NCI-H460 (cell line): ENCODE data around the gene PCNX2. TPM values are rescaled to one million over a fixed set of nuclear protein-coding genes. Genes with fewer than 3 reads are reported as not detected.
"Not testable (repeated sequence)": the region's sequence is repeated elsewhere in the genome, so short reads cannot be mapped to it uniquely, and the experiment has no call there.

Experiments
- DNase-seq: peaks from one replicate; pipeline ENCODE4 v3.0.0-alpha.2; 2016; ENCODE audit warnings: low read depth; ENCODE audit errors: extremely low read depth
- total RNA-seq: library from RNA; depleted of rRNA; stranded (reverse); fragments of >200 nt; shearing (Covaris generic); gene quantifications from 2 replicates; pipeline ENCODE4 v1.2.3, GENCODE V29; 2014

PCNX2 gene
- total RNA-seq, 1 experiment from 2014 or later, result 22.8 TPM

DNA sequence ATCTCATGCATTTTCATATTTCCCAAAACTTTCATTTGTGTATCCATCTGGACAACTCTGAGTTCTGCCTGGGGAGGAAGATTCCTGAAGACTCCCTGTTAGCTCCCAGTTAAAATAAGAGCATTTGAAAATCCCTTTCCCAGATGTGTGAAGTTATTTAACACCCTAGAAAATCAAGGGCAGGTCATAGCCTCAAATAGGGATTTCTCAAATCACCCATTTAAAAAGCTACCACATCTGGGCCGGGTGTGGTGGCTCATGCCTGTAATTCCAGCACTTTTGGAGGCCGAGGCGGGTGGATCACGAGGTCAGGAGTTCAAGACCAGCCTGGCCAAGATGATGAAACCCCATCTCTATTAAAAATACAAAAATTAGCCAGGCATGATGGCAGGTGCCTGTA lies 214.7 kb downstream of the PCNX2 start:
- DNase-seq, result not testable (repeated sequence)

DNA sequence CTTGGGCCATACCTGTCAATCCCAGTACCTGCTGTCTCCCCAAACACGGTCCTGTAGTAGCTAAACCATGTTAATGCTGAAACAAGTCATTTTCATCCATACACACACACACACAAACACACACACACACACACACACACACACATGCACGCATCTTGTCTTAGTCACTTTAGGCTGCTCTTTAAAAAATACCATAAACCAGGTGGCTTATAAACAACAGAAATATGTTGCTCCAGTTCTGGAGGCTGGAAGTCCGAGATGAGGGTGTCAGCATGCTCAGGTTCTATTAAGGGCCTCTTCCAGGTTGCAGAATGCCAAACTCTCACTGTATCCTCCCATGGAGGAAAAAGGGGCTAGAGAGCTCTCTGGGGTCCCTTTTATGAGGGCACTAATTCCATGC lies 215.2 kb downstream of the PCNX2 start:
- no peak for DNase-seq

DNA sequence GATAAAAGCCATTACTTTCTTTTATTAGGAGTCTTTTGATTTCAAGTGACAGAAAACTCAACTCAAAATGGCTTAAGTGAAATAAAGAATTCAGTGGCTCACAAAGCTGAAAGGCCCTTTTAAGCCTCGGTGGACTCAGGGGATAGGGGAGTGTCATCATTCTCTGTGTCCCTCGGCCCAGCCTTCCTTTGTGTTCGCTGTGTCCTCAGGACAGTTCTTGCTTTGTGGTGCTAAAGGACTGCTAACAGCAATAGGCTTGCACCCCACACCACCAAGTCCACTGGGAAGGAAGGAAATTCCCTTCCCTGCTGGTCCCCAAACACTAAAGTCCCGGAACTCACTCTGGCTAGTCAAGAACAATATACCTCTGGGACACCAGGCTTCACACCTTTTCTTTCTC lies 216.0 kb downstream of the PCNX2 start:
- DNase-seq, result no peak

DNA sequence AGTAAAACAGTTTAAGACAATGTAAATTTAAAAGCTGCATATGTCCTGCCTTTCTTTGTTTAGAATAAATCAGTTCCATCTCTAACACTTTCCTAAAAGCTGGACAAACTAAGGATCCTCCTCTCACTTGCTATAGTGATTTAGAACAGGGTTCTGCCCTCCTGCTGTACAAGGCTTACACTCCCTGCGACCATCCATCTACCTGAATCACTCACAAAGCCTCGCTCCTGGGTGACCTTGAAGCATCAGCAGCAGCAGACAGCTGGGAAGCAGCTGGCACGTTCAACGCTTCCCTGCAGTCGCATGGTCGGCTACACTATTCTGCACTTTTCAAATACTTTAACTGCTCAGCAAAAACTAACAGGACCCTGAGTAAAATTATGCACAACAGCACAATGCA lies 217.1 kb downstream of the PCNX2 start:
- DNase-seq, result no peak

DNA sequence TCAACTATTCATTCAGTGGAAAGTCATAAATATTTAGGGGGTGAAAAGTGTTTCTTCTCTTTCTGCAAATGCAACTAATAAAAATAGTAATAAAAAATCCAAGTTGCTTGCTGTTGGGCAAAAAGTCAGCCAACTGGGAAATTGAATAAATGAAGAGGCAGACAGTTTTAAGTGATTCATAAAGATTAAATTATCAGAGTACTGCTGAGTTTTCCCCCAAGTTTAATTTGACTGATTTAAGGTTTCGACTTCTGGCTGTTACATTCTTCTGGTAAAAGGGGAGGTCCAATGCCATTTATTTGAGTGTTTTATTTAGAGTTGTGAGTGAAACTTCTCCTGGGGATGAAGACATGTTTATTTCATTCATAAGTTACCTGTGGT lies 219.6 kb downstream of the PCNX2 start:
- no peak for DNase-seq

DNA sequence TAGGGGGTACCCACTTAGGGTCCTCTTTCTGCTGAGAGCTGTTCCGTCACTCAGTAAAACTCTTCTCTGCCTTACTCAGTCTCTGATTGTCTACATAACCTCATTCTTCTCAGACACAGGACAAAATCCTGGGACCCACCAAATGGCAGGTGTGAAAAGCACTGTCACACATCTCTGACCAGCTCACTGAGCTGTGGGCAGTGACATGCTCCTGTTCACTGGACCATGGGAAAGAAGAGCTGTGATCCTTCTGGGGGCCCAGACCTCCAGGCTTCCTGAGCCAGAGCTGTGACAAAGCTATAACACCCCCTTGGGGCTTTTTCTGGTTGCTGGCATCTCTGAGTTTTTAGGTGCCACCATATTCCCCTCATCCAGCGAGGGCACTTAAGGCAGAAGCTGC lies 229.4 kb downstream of the PCNX2 start:
- no peak for DNase-seq

DNA sequence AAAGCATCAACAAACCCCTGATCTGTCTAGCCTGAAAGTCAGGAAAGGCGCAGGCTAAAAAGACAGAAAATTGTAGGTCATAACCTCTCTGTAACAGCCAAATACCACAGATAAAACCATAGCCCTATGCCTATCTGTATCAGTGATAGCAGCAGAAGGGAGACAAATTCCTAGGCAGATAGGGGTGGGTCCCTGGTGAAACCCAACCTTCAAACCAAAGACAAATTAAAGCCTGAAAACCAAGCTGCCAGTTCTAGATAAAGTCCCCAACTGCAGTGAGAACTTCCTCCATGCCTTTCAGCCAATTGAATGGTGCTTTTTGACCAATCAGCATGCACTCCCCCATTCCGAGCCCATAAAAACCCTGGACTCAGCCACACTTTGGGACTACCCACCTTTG lies 229.8 kb downstream of the PCNX2 start:
- DNase-seq, result no peak

DNA sequence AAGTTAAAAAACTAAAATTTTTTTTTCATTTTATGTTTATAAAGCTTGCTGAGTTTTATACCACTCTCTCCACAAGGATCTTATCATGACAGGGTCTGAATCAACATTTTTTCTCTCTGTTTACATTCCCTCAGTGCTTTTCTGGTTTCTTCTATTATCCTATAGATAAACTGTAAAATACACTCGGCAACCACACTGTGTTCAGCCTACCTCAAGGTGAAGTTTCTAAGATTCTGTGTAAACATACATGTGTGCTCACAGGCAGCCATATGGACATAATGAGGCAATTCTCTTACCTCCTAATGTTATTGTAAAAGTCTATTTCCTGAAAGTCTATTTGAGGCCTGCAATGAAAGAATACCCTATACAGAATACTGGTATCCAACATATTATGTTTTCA lies 230.5 kb downstream of the PCNX2 start:
- DNase-seq, result no peak

DNA sequence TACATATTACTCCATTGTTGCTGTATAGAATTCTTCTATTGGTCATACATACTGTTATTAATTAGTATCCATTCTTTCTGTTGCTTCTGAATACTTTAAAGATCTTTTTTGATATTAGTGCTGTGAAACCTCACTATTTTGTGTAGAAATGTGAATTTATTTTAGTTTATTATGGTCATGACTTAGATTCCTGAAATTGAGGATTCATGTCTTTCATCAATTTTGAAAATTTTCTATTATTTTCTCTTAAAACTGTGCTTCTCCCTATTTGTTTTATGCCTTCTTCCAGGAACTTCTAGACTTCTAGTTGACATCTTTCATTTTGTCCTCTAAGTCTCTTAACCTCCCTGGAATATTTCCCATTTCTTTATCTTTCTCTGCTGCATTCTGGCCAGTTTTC lies 232.1 kb downstream of the PCNX2 start:
- DNase-seq, result no peak

DNA sequence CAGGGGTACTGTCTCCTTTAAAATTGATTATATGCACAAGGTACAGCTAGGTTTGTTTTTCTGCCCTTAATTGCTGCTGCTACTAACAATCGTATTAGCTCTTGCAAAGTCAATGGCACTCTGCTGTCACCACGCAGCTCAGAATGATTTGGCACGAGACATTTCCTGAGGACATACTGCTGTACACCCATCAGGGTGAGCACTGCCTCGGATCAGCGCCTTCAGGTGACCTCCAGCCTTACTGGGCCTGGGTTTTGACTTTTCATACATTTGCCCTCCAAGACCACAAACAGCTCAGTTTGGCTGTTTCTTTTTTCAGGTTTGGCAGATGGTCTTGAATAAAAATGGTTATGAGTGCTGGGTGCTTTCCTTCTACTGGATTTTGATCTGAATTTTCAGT lies 234.3 kb downstream of the PCNX2 start:
- no peak for DNase-seq

DNA sequence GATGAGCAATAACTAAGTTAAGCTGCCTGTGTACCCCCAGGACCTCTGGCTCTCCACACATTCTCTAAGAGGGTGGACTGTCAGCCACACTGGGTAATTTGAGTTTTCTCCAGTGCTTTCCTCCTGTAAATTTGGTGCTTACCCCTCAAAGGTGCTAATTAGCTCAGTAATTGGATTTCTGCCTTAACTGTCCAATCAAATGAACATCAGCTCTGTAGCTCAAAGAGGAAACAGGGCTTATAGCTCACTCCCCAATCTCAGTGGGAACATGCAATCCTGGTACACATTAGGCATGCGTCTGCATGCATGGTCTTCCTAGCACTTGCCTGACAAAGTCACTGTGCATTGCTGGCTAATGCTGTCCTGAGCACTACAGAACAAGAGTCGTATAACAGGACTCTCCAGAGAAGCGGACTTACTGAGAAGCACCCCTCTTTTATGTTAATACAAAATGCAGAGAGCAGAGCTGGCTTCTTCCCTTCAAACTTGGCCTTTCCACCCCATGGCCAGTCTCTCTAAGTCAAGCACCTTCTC lies 235.0 kb downstream of the PCNX2 start:
- no peak for DNase-seq

DNA sequence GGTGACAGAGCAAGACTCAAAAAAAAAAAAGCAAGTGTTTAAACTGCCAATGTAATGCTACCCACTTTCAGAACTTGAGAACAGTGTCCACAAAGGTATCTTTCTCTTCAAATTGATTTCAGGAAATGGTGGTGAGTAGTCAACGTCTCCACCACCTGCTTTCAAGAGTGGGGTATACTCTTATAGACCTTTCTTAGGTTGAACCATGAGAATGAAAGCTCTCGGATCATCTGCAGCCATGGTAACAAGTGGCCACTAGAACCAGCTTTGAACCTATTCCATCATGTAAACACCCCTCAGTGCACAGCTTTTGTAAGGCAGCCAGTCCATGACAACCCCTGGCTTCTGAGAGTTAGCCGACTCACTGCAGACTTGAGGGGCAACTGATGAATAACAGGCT lies 237.7 kb downstream of the PCNX2 start:
- DNase-seq, result no peak

DNA sequence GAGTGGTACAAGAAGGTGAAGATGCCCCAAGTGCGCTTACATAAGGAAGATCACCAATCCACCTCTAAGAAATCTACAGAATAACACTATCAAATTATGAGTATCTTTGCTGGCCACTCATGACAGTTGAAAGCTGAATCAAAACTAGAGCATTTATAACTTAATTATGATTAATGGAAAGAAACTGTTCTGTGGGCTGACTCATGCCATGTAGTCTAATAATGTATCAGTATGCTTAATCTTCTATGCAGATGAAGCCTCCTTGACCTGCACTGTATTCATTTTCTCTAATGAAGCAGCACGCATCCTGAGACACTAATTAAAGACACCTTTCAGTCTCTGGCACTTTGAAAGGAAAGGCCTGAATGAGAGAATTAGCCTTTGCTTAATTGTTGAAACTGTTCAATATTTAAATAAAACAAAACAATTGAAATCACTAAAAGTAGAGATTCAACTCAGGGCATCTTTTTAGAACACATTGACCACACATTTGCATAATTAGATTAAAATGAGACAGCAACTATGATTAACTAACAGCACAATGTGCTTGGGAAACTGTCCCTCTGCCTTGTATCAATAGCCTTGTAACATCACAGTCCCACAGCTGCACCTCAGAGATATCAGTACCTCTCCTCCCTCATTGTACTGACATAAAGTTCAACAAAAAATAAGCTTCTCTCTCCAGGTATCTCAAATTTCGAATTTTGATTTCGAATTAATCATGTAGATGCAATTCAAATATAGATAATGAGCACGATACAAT lies 239.5 kb downstream of the PCNX2 start:
- no peak for DNase-seq

DNA sequence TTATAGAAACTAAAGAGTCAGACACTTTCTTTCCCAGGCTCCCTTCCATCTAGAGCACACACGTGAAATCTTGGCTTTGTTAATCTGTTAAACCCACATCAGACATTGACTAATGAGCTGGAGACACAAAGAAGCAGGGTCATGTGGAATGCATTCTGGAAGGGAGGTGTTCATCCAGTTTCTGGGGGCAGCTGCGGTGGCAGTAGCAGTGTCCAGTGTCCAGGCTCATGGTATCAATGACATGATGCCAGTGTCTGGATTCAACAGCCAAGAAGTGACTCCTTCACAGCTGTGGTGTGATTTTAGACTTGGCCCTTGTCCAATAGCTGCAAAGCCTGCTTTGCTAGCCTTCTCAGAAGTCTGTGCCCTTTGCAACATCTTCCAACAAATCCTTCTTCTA lies 249.9 kb downstream of the PCNX2 start:
- no peak for DNase-seq

DNA sequence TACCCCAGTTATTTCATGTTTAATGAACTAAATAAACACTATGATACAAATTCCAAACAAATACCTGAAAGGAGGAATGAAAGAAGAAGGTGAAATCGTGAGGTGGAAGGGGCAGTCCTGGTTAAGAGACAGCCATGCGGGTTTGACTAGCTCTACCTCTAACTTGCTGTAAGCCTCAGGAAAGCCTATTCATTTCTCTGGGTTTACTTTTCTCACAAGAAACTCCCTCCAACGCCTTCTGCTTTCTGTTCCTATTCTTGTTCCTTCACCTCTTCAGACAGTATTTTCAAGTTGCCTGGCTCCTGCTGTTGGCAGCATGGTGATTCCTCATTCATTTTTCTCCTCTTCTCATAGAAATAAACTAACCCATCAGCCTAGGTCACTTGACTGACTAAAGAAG lies 252.7 kb downstream of the PCNX2 start:
- DNase-seq, result no peak

DNA sequence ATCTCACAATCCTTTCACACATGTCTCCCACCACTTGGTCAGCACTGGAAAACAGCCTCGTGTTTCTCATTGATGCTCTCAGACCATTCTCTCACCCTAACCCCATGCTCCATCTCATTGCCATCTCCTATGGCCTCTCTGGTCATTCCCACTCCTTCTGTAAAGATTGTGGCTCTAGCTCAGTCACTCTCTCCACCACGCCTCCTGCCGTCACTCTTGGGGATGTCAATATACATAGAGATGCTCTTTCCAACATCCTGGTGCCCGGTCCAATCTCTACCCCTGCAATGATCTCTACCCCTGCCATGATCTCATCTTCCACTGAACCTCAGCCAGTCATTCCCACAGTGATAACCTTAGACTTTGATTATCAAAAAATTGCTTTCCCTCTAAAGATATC lies 255.0 kb downstream of the PCNX2 start:
- no peak for DNase-seq

DNA sequence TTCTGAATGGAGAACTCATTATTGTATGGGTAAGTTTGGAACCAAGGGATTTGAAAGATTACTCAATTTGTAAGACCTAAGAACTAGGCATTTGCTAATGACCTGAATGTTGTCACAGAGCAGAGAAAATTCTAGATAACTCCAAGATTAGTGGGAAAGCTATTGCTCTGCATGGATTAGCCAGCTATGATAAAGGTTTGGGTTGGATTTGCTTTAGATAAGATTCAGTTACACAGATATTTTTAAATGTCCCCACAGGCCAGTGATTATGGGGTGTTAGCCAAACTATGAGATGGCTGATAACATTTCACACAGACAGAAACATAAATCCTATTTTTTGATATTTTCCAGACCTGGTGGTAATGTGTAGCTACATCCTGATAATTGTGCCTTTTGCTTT lies 256.9 kb downstream of the PCNX2 start:
- DNase-seq, result no peak

DNA sequence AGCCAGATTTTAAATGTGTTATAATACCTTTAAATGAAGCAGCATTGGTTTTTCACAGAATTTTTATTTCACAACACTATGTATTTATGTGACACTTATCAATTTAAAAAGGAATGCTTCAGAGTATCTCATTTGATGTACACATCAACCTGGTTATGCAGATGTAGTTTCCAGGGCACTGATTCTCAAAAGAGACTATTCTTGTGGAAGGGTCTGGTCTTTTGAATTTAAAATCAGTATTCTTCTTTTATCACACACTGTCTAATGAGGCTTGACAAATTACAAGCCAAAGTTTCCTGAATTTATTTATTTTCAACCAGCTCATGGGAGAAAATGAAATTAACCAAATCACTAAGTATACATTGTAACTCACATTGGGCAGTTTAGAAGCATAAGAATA lies 257.7 kb downstream of the PCNX2 start:
- no peak for DNase-seq

DNA sequence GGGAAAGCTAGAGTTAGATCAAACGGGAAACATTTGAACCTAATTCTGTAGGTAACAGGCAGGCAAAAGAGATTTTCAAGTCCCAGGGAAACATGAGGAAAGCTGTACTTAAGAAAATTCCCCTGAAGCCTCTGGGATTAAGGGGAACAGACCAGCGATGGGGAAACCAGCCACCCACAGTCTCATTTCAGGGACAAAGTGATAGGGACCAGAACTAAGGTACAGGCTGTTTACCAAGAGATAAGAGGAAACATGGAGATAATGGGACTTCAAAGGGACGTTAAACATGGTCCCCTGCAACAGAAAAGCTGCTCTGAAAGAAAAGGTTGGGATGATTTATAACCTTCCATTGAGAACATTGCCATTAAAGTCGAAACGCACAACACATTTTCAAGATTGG lies 260.7 kb downstream of the PCNX2 start:
- no peak for DNase-seq

DNA sequence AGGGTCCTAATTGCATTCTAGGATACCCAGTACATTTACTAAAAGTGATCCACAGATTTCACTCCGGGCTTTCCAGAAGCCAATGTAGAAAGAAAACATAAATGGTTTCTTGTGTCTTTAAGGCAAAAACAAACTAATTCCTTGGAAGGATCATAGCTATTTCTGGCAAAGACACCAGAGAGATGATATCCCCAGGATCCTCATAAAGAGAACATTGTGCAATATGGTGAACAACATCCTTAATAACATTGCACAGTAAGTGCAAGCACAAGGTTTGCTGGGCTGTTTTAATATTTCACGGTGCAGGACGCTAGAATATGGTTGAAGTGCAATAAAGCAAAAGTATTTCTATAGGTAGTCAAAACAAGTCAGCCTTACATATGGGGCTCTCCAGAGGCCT lies 262.2 kb downstream of the PCNX2 start:
- DNase-seq, result no peak

DNA sequence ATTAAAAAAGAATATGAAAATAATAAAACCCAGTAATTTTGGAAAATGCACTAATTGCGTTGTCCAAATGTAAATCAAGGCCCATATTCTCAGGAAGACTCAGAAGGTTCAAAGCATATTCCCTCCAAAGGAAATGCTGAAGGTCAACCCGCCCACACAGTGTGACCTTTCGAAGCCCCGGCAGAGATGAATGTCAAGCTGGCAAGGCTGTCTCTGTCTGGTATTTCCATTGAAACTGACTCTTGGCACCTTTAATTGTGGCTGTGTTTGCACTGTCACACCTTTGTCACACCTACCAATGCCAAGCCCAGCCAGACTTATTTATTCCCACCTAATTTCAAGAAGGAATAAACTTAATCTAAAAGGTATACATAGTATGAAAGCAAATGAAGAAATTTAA lies 262.6 kb downstream of the PCNX2 start:
- no peak for DNase-seq

DNA sequence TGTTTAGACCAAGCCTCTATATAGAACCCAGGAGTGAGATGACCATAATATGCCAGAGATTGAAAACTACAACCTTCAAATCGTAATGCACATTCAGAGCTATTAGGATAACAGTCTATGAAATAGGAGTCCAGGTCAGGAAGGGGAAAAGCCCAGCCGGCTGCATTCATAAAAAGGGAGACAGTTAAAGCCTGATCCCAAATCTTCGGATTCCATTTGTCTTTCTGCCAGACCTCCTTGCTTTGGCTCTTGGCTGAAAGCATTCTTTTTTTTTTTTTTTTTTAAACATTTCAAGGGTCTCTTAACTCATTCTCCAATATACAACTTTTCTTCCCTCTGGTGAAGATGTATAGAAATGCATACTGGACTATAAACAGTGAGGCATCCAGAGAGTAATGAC lies 264.0 kb downstream of the PCNX2 start:
- no peak for DNase-seq

DNA sequence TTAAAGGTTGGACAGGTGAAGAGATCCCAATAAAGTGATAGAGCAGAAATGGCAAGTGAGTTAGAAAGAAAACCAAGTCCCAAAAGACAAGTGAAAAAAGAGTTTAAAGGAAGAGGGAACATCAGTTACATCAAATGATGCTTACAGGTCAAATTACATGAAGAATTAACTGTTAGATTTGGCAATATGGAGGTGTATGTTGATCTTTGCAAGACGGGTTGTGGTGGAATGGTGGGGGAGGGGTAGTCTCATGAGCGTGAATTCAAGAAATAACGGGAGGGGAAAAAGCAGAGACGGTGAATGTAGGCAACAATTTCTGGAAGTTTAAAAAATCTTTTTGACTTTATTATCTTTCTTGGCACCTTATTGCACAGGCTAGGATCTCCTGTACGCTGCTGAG lies 268.5 kb downstream of the PCNX2 start:
- DNase-seq, result no peak
